ENCODE results near the gene ABCA9. TPM values are rescaled to one million over a fixed set of nuclear protein-coding genes. Genes with fewer than 3 reads are reported as not detected.

ABCA9 gene
- total and polyA plus RNA-seq, 8 donors = 0.76 to 4.5 (median 2.4) TPM

DNA sequence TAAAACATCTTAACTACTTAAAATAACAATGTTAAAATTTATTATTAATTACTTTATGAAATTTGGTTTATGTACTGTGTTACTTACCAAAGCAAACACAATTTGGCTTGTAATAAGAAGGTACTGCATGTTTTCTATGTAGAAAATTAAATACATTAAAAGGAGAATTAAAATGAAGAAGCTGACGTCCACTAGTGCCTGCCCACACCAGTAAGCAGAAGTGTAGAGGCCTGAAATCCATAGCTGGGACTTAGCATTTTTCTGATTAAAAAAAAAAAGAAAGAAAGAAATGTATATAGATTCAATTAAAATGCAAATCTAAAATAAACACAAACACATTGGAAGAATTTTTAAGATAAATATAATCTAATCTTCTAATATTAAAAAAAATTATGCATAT, 35.8 kb upstream of the ABCA9 start:
- intact Hi-C loops (cut with DNase I) = no loop called here

DNA sequence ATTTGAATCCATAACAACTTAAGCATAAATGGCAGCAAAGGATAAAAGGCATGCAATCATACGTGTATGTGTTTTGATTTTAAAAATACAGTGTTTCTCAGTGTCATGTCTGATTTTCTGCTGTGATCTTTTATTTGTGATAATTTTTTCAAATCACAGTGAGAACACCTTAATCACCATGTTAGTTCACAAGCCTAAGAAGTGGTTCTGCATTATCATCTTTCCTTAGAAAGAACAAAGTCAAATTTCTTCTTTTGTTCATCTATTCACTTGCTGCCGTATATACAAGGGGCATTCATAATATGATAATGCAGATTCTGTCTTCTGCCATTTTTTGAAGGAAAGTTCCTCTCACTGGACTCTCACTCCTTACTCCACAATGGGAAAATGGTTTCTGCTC, 33.3 kb upstream of the ABCA9 start:
- TF ChIP-seq, protein P1, sequence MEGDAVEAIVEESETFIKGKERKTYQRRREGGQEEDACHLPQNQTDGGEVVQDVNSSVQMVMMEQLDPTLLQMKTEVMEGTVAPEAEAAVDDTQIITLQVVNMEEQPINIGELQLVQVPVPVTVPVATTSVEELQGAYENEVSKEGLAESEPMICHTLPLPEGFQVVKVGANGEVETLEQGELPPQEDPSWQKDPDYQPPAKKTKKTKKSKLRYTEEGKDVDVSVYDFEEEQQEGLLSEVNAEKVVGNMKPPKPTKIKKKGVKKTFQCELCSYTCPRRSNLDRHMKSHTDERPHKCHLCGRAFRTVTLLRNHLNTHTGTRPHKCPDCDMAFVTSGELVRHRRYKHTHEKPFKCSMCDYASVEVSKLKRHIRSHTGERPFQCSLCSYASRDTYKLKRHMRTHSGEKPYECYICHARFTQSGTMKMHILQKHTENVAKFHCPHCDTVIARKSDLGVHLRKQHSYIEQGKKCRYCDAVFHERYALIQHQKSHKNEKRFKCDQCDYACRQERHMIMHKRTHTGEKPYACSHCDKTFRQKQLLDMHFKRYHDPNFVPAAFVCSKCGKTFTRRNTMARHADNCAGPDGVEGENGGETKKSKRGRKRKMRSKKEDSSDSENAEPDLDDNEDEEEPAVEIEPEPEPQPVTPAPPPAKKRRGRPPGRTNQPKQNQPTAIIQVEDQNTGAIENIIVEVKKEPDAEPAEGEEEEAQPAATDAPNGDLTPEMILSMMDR (IDR thresholded peaks at IDR 0.05) = no peak
- no peaks in the 10 kb centered on the region for H3K9me3 ChIP-seq
- no peak for FAIRE-seq
- intact Hi-C loops (cut with DNase I) = no loop called here
- no peaks in the 10 kb centered on the region for H3K36me3 ChIP-seq
- peak overlapping the region in 2 of 4 donors; percentile 15 to 37 for H3K27ac ChIP-seq
- peaks cover 0 to 18% (median 4%) of the 10 kb centered on the region in 3 donors for H3K4me1 ChIP-seq
- no peak overlapping the region for H3K4me3 ChIP-seq
- WGBS, 2 donors = 72 to 81% methylated on average over 2 of the region's 2 CpGs
- H3K27me3 ChIP-seq = no peaks in the 10 kb centered on the region
- no peak for ATAC-seq
- DNase-seq = no peak

More for the DNA sequence above, 35.8 kb upstream of the ABCA9 start:
- Histone ChIP-seq H3K27me3 (no peaks in the 10 kb centered on the region), H3K9me3 (no peaks in the 10 kb centered on the region), H3K4me3 (no peak overlapping the region), H3K4me1 (peaks cover 0 to 18% (median 4%) of the 10 kb centered on the region in 3 donors), H3K36me3 (no peaks in the 10 kb centered on the region), H3K27ac (no peak overlapping the region)
- 88% methylated on average over 1 of the region's 1 CpG for WGBS, 2 donors
- ATAC-seq = no peak
- no peak for FAIRE-seq
- DNase-seq = no peak
- TF ChIP-seq, protein P1 (IDR thresholded peaks at IDR 0.05) = no peak

DNA sequence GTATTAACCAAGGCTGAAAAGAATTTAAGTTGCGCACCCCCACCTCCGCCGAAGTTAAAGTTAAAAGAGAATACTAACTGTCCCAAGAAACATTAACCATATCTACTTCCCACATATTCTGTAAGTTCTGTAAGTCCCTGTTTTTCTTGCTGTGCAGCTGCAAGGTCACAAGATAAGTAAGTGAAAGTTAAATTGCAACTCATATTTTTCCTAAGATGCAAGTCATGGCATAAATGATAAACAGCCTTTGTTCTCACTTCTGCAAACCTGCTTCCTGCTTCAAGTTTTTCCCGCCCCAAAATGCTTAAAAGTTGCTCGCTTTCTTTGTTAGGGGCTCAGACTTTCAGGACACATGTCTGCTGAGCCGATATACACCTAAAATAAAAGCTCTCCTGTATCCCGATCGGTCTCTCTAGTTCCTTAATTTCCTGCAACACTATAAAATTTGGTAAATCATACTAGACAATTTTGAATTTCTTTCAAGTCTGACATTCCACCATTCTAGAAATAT, 32.6 kb upstream of the ABCA9 start:
- Histone ChIP-seq H3K36me3 (no peaks in the 10 kb centered on the region), H3K4me1 (peaks cover 0 to 18% (median 4%) of the 10 kb centered on the region in 3 donors), H3K4me3 (peak overlapping the region in 1 of 4 donors; percentile 19), H3K9me3 (no peaks in the 10 kb centered on the region), H3K27ac (peak overlapping the region in 2 of 4 donors; percentile 15 to 37), H3K27me3 (no peaks in the 10 kb centered on the region)
- ATAC-seq = peak; percentile 73 to 92 (median 89)
- intact Hi-C loops (cut with DNase I) = no loop called here
- FAIRE-seq = no peak
- peak in 2 of 6 donors; percentile 15 to 32 for DNase-seq
- 7 to 9% methylated on average over 8 of the region's 8 CpGs for WGBS, 2 donors
- TF ChIP-seq, protein P1 (IDR thresholded peaks at IDR 0.05) = no peak

DNA sequence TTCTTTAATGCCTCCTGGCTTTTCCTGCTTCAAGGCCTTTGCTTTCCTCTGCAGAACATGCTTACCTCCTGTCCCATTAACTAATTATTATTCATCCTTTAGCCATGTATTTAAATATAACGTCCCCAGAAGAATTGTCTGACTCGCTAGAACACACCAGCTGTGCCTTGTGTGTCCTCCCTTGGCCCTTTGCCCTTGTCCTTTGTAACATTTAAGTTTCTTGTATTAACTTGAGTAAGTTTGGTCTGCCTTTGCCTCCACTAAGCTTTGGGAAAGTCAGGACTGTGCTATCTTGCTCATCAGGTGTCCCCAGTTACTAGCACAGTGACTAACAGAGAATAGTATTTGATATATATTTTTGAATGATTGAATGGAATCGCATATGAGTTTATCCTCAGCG, 29.6 kb upstream of the ABCA9 start:
- H3K9me3 ChIP-seq = no peaks in the 10 kb centered on the region
- WGBS, 2 donors = 72 to 83% methylated on average over 4 of the region's 4 CpGs
- TF ChIP-seq, protein P1 (IDR thresholded peaks at IDR 0.05) = no peak

DNA sequence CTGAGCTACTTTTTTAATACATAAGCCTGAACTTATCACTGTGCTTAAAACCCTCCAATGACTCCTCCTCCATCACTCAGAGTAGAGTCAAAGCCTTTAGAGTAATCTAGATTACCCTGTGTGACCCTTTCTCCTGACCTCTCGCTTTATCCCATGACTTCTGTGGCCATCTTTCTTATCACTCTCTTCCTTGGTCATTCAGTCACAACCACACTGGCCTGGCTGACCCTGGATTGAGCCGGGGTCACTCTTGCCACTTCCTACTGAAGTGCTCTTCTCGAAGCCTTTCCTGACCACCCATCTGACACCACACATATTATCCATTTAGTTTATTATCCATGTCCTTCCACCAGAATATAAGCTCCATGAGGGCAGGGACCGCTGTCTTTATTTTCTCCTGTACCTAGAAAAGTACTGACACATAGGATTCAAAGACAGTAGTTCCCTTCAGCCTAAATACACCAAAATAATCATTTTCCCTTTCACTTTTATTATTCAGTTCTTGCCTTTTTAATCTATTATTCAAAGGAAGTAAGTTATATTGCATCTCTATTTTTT, 28.0 kb upstream of the ABCA9 start:
- WGBS, 2 donors = 83 to 84% methylated on average over 4 of the region's 4 CpGs
- H3K4me1 ChIP-seq = peaks cover 0 to 12% (median 4%) of the 10 kb centered on the region in 3 donors

More for the DNA sequence above, 29.6 kb upstream of the ABCA9 start:
- intact Hi-C loops (cut with DNase I) = no loop called here
- peaks cover 0 to 18% (median 4%) of the 10 kb centered on the region in 3 donors for H3K4me1 ChIP-seq
- no peak overlapping the region for H3K4me3 ChIP-seq
- ATAC-seq (no peak), DNase-seq (no peak), FAIRE-seq (no peak)
- no peak overlapping the region for H3K27ac ChIP-seq
- H3K36me3 ChIP-seq = no peaks in the 10 kb centered on the region
- H3K27me3 ChIP-seq = no peaks in the 10 kb centered on the region

More for the DNA sequence above, 28.0 kb upstream of the ABCA9 start:
- Histone ChIP-seq H3K27ac (no peak overlapping the region), H3K4me3 (no peak overlapping the region), H3K27me3 (no peaks in the 10 kb centered on the region), H3K36me3 (no peaks in the 10 kb centered on the region), H3K9me3 (no peaks in the 10 kb centered on the region)
- FAIRE-seq = no peak
- ATAC-seq = no peak
- TF ChIP-seq, protein P1 (IDR thresholded peaks at IDR 0.05) = no peak
- DNase-seq = no peak
- intact Hi-C loops (cut with DNase I) = no loop called here
